ENCODE data around the gene DDI1.
"Not testable (repeated sequence)": the region's sequence is repeated elsewhere in the genome, so short reads cannot be mapped to it uniquely, and the experiment has no call there.

- TF ChIP-seq, protein P1, sequence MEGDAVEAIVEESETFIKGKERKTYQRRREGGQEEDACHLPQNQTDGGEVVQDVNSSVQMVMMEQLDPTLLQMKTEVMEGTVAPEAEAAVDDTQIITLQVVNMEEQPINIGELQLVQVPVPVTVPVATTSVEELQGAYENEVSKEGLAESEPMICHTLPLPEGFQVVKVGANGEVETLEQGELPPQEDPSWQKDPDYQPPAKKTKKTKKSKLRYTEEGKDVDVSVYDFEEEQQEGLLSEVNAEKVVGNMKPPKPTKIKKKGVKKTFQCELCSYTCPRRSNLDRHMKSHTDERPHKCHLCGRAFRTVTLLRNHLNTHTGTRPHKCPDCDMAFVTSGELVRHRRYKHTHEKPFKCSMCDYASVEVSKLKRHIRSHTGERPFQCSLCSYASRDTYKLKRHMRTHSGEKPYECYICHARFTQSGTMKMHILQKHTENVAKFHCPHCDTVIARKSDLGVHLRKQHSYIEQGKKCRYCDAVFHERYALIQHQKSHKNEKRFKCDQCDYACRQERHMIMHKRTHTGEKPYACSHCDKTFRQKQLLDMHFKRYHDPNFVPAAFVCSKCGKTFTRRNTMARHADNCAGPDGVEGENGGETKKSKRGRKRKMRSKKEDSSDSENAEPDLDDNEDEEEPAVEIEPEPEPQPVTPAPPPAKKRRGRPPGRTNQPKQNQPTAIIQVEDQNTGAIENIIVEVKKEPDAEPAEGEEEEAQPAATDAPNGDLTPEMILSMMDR (IDR thresholded peaks at IDR 0.05): not testable (repeated sequence)
- TF ChIP-seq EZH2 (IDR thresholded peaks at IDR 0.05; ENCODE audit: borderline replicate concordance, insufficient read depth, low read depth, low read length, poor library complexity, severe bottlenecking): not testable (repeated sequence)
Measured at GRCh38 chr11:104046858-104047257, 10.4 kb downstream of the DDI1 start.
